Activated CD8-positive, alpha-beta T cell treated with anti-CD3 and anti-CD28 coated beads for 36 hours (primary cell): ENCODE results near the gene MAZ. TPM values are rescaled to one million over a fixed set of nuclear protein-coding genes. Genes with fewer than 3 reads are reported as not detected.
"Not testable (repeated sequence)": the region's sequence is repeated elsewhere in the genome, so short reads cannot be mapped to it uniquely, and the experiment has no call there.

Experiments
- ATAC-seq: fragments of 200-7000 bp; cut with Tn5 transposase; one replicate; pipeline ENCODE4 v1.10.0; 2021; ENCODE audit warnings: mild to moderate bottlenecking, moderate library complexity
- CTCF ChIA-PET: fragments of 350-600 bp; sonication (Branson Sonifier 250); formaldehyde crosslinking; loops from one replicate; lab custom pipeline; 2021; ENCODE audit warnings: antibody characterized with exemption; lab: Charles Lee
- POLR2A ChIA-PET: fragments of 350-600 bp; sonication (Branson Sonifier 250); formaldehyde crosslinking; loops from one replicate; lab custom pipeline; 2021; ENCODE audit warnings: antibody characterized with exemption; lab: Charles Lee
- DNase-seq: peaks from one replicate; pipeline ENCODE4 v3.0.0-alpha.2; 2020
- H3K27ac Mint-ChIP-seq: one replicate; pipeline ENCODE4 v1.8.0; 2021; ENCODE audit warnings: mild to moderate bottlenecking, mixed read lengths
- H3K27me3 Mint-ChIP-seq: one replicate; pipeline ENCODE4 v1.8.0; 2021; ENCODE audit warnings: mixed read lengths
- H3K36me3 Mint-ChIP-seq: one replicate; pipeline ENCODE4 v1.8.0; 2021; ENCODE audit warnings: low read depth, mixed read lengths
- H3K4me1 Mint-ChIP-seq: one replicate; pipeline ENCODE4 v1.8.0; 2021; ENCODE audit warnings: low read depth, mixed read lengths
- H3K4me3 Mint-ChIP-seq: one replicate; pipeline ENCODE4 v1.8.0; 2021; ENCODE audit warnings: mild to moderate bottlenecking, moderate library complexity, mixed read lengths
- H3K9me3 Mint-ChIP-seq: one replicate; pipeline ENCODE4 v1.8.0; 2021; ENCODE audit warnings: mixed read lengths
- intact Hi-C: fragments of 100-400 bp; cut with micrococcal nuclease; formaldehyde crosslinking; loops from one replicate; pipeline ENCODE4 v1.10.0; 2022
- total RNA-seq, 2 experiments: library from RNA; stranded (reverse); gene quantifications; one replicate each; pipeline ENCODE4 v1.2.3, GENCODE V29; 2021
- TF ChIP-seq, protein P1 (sequence below): fragments of 200-600 bp; IDR thresholded peaks from one replicate; pipeline ENCODE4 v1.8.0; 2022; ENCODE audit warnings: antibody characterized with exemption, mild to moderate bottlenecking

The MAZ gene
- total RNA-seq: 100 to 1,000 TPM; 380 to 382 TPM

DNA sequence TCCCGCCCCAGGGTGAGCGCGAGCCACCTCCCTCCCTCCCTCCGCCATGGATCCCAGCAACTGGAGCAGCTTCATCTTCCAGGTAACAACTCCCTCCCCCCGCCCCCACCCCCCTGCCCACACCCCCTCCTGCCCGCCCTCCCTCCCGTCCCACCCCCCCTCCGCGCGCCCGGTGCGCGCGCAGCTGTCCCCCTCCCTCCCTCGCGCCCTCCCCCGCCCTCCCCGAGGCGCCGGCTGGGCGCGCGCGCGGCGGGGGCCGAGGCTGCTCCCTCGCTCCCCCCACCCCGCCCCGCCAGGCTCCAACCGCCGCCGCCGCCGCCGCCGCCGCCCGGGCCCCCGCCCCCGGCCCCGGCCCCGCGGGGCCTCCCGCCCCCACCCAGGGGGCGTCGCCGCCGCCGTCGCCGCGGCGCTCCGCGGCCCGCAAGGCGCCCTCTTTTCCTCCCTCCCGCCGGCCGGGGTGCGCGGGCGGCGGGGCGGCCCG is at the start of gene MAZ:
Gene MAZ (plus strand): TSS at position 431 of the 481 bp plus-strand sequence. CDS start 173 bp downstream, outside the sequence.
- TF ChIP-seq, protein P1, sequence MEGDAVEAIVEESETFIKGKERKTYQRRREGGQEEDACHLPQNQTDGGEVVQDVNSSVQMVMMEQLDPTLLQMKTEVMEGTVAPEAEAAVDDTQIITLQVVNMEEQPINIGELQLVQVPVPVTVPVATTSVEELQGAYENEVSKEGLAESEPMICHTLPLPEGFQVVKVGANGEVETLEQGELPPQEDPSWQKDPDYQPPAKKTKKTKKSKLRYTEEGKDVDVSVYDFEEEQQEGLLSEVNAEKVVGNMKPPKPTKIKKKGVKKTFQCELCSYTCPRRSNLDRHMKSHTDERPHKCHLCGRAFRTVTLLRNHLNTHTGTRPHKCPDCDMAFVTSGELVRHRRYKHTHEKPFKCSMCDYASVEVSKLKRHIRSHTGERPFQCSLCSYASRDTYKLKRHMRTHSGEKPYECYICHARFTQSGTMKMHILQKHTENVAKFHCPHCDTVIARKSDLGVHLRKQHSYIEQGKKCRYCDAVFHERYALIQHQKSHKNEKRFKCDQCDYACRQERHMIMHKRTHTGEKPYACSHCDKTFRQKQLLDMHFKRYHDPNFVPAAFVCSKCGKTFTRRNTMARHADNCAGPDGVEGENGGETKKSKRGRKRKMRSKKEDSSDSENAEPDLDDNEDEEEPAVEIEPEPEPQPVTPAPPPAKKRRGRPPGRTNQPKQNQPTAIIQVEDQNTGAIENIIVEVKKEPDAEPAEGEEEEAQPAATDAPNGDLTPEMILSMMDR: no peak
- ChIA-PET CTCF (interaction anchor here (3.0 kb wide), 1 partner anchor 42 kb away, joined by 27 read pairs; no protein-coding TSS in a partner anchor), POLR2A (interaction anchor here (0.6 to 9.5 kb wide), 8 partner anchors 14 to 1252 kb away, joined by 3 to 167 read pairs (median 12); partner anchors contain the start of genes HIRIP3, INO80E, KIF22 and MVP)
- H3K27me3 Mint-ChIP-seq: no peaks in the 10 kb centered on the region
- intact Hi-C loops: no loop called here
- H3K27ac Mint-ChIP-seq: peak within 1 kb of the TSS; percentile 96
- ATAC-seq: peak; percentile 1
- H3K36me3 Mint-ChIP-seq: peaks cover 70% of the 10 kb centered on the region
- peak within 1 kb of the TSS; percentile 90 for H3K4me3 Mint-ChIP-seq
- no peak for DNase-seq
- no peaks in the 10 kb centered on the region for H3K9me3 Mint-ChIP-seq
- peaks cover 33% of the 10 kb centered on the region for H3K4me1 Mint-ChIP-seq

DNA sequence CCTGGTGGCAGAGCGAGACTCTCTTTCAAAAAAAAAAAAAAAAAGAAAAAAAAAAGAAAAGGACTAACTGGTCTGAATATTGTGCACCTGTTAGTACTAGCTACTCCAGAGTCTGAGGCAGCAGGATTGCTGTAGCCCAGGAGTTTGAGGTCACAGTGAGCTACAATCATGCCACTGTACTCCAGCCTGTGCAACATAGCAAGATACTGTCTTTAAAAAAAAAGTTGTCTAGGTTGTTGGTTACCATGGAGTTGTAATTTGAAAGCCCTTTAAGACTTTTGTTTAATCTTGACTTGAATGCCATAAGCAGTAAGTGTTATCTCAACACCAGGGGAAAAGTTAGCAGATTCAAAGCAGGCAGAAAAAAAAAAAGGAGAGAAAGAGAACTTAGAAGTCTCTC is 49.7 kb upstream of the MAZ start:
- no peak overlapping the region for H3K4me3 Mint-ChIP-seq
- H3K9me3 Mint-ChIP-seq: no peaks in the 10 kb centered on the region
- no peaks in the 10 kb centered on the region for H3K27me3 Mint-ChIP-seq
- POLR2A ChIA-PET: interaction anchor here (0.7 to 1.3 kb wide), 2 partner anchors 90 to 99 kb away, joined by 3 read pairs; no protein-coding TSS in a partner anchor
- H3K27ac Mint-ChIP-seq: no peak overlapping the region
- ATAC-seq (peak; percentile 21), DNase-seq (no peak)
- intact Hi-C loops: no loop called here
- TF ChIP-seq, protein P1: no peak
- CTCF ChIA-PET: interaction anchor here (1.2 to 1.5 kb wide), 3 partner anchors 29 to 56 kb away, joined by 3 to 6 read pairs (median 3); partner anchors contain the start of gene KIF22
- no peaks in the 10 kb centered on the region for H3K36me3 Mint-ChIP-seq
- peaks cover 22% of the 10 kb centered on the region for H3K4me1 Mint-ChIP-seq

DNA sequence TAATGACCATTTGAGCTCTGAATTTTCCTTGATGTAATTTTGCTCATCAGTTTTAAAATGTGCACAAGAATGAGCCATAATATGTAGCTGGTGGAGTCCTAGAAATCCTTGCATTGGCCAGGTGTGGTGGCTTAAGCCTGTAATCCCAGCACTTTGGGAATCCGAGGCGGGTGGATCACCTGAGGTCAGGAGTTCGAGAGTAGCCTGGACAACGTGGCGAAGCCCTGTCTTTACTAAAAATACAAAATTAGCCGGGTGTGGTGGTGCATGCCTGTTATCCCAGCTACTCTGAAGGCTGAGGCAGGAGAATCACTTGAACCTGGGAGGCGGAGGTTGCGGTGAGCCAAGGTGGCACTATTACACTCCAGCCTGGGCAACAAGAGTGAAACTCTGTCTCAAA is 49.2 kb upstream of the MAZ start:
- H3K4me1 Mint-ChIP-seq: peaks cover 22% of the 10 kb centered on the region
- DNase-seq, ATAC-seq, H3K36me3 Mint-ChIP-seq, H3K27me3 Mint-ChIP-seq, intact Hi-C loops, H3K9me3 Mint-ChIP-seq, H3K4me3 Mint-ChIP-seq, H3K27ac Mint-ChIP-seq: not testable (repeated sequence)
- ChIA-PET POLR2A (interaction anchor here (0.7 to 1.3 kb wide), 2 partner anchors 90 to 99 kb away, joined by 3 read pairs; no protein-coding TSS in a partner anchor), CTCF (interaction anchor here (1.2 to 1.5 kb wide), 3 partner anchors 29 to 56 kb away, joined by 3 to 6 read pairs (median 3); partner anchors contain the start of gene KIF22)

DNA sequence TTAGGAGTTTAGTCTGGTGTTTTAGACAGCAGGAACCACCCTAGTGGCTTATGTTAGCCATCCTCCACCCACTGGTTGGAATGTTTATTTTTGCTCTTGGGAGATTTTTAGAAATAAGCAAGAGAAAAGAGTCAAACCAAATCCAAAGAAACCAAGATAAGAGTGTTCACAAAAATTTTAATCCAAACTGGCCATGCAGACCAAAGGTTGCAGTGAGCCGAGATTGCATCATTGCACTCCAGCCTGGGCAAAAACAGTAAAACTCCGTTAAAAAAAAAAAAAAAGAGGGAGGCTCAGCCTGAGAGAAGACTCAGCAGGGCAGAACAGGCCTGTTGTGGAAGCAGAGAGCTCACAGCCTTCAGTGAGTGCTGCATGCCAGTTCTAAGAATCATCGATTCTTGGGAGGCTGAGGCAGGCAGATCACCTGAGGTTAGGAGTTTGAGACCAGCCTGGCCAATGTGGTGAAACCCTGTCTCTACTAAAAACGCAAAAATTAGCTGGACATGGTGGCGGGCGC is 48.3 kb upstream of the MAZ start:
- TF ChIP-seq, protein P1: no peak
- DNase-seq: no peak
- ChIA-PET CTCF (no interaction called here), POLR2A (no interaction called here)
- Mint-ChIP-seq H3K27ac (no peak overlapping the region), H3K4me3 (no peak overlapping the region), H3K36me3 (no peaks in the 10 kb centered on the region), H3K27me3 (no peaks in the 10 kb centered on the region), H3K9me3 (no peaks in the 10 kb centered on the region), H3K4me1 (peaks cover 22% of the 10 kb centered on the region)
- ATAC-seq: no peak
- intact Hi-C loops: no loop called here

DNA sequence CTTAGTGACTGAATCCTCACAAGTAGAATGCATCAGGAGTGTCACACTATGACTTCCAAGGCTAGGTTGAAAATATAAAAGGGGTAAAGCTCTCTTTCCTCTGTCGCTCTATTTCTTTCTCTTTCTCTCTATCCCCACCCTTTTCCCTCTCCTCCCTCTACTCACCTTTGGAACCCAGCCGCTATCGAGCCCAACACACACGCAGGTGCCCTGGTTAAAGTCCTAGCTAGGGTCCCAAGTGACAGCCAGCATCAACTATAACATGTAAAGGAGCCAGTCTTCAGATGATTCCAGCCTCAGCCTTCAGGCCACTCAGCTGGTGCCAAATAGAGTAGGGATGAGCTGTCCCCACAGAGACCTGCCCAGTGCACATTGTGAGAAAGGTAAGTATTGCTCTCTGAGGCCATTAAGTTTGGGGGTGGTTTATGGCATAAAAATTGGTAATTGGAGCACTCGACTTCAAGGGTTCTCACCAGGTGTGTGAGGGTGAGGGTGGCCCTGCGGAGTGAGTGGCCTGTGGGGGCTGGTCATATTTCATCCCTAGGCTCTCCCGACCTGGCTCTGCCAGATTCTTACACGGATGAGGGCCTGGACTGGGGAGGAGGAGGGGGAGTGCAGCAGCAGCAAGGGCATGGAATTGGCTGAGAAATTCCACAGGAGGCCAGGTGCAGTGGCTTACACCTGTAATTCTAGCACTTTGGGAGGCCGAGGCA is 45.6 kb upstream of the MAZ start:
- H3K27me3 Mint-ChIP-seq: no peaks in the 10 kb centered on the region
- H3K9me3 Mint-ChIP-seq: no peaks in the 10 kb centered on the region
- DNase-seq (no peak), ATAC-seq (no peak)
- POLR2A ChIA-PET: no interaction called here
- no peak overlapping the region for H3K4me3 Mint-ChIP-seq
- H3K4me1 Mint-ChIP-seq: peaks cover 11% of the 10 kb centered on the region
- no peaks in the 10 kb centered on the region for H3K36me3 Mint-ChIP-seq
- H3K27ac Mint-ChIP-seq: no peak overlapping the region
- CTCF ChIA-PET: interaction anchor here (1.2 kb wide), 1 partner anchor 24 kb away, joined by 4 read pairs; no protein-coding TSS in a partner anchor
- intact Hi-C loops: no loop called here
- TF ChIP-seq, protein P1: no peak

DNA sequence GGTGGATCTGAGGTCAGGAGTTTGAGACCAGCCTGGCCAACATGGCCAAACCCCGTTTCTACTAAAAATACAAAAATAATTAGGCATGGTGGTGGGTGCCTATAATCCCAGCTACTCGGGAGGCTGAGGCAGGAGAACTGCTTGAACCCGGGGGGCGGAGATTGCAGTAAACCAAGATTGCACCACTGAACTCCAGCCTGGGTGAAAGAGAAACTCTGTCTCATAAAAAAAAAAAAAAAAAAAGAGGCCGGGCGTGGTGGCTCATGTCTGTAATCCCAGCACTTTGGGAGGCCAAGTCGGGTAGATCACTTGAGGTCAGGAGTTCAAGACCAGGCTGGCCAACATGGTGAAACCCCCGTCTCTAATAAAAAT is 45.1 kb upstream of the MAZ start:
- H3K4me3 Mint-ChIP-seq, DNase-seq, POLR2A ChIA-PET, CTCF ChIA-PET, H3K27ac Mint-ChIP-seq, intact Hi-C loops, H3K9me3 Mint-ChIP-seq, H3K36me3 Mint-ChIP-seq, ATAC-seq, H3K27me3 Mint-ChIP-seq: not testable (repeated sequence)
- peaks cover 11% of the 10 kb centered on the region for H3K4me1 Mint-ChIP-seq
